Dermis microvascular lymphatic vessel endothelial cell (primary cell): ENCODE data around the gene ACOXL. TPM values are rescaled to one million over a fixed set of nuclear protein-coding genes. Genes with fewer than 3 reads are reported as not detected.
"Not testable (repeated sequence)": the region's sequence is repeated elsewhere in the genome, so short reads cannot be mapped to it uniquely, and the experiment has no call there.

Source experiments
- DNase-seq, 2 donors: peaks; one replicate each; pipeline versions ENCODE4 v3.0.0 to v3.0.0-alpha.2; 2010; ENCODE audit warnings: low read depth in 2 of 2
- total RNA-seq: library from RNA; depleted of rRNA; stranded (reverse); fragments of >200 nt; gene quantifications from 2 replicates; pipeline ENCODE4 v1.2.1, GENCODE V29; 2014

The ACOXL gene
- total RNA-seq, 1 donor from 2014 or later: not detected

DNA sequence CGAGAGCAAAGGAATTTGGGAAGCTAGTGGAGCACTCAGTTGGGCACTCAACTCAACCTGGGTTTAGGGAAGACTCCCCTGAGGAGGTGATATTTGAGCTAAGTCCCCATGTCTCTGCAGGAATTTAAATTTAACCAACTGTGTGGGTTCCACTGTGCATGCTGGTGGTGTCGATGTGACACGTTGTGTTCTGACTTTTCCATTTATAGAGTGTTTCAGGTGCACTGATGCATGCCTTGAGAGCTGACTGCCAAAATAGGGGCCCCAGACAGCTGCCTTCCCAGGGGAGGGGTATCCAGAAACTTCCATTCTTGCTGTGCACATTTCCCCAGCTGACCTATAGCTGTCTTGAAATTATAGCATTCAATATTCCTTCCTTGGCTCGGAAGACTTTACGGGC is 324.7 kb downstream of the ACOXL start:
- DNase-seq: no peak

GRCh38 chr2:111057721-111058120 is 325.3 kb downstream of the ACOXL start:
- no peak for DNase-seq

DNA sequence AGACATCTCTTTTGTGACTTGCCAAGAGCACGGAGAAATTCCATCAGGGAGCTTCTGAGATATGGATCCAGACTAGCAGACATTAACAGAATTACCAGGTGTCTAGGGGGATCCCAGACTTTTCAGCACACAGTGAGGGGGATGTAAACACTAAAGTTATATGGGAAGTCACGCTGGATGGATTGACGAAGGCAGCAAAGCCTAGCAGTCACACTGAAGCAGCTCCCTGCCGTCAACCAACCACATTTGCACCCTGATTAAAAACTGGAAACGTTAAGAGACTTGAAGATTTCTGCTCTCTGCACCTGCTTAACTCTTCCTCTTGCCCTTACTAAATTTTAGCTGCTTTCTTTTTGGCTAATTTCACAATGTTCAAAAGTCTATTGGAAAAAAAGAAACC is 325.9 kb downstream of the ACOXL start:
- no peak for DNase-seq

- DNase-seq: no peak
Measured at GRCh38 chr2:111061191-111061590, 328.8 kb downstream of the ACOXL start.

DNA sequence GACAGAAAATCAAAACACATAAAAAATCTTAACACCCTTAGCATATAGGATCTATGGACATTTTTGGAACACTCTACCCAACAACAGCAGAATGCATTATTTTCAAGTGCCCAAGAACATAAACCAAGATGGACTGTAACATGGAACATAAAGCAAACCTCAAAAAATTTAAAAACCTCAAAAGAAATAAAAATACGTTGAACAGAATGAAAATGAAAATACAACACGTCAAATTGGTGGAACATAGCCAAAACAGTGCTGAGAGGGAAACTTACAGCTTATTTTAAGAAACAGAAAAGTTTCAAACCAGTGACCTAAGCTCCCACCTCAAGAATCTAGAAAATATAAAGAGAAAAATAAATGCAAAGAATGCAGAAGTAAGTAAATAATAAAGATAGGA is 330.0 kb downstream of the ACOXL start:
- DNase-seq: no peak

GRCh38 chr2:111066062-111066593 is 333.8 kb downstream of the ACOXL start:
- no peak for DNase-seq

- DNase-seq: no peak
Measured at GRCh38 chr2:111068435-111069058, 336.2 kb downstream of the ACOXL start.

- DNase-seq: no peak
Measured at GRCh38 chr2:111069722-111070121, 337.3 kb downstream of the ACOXL start.

GRCh38 chr2:111071600-111072171 is 339.3 kb downstream of the ACOXL start:
- peak; percentile 95 to 99 for DNase-seq

DNA sequence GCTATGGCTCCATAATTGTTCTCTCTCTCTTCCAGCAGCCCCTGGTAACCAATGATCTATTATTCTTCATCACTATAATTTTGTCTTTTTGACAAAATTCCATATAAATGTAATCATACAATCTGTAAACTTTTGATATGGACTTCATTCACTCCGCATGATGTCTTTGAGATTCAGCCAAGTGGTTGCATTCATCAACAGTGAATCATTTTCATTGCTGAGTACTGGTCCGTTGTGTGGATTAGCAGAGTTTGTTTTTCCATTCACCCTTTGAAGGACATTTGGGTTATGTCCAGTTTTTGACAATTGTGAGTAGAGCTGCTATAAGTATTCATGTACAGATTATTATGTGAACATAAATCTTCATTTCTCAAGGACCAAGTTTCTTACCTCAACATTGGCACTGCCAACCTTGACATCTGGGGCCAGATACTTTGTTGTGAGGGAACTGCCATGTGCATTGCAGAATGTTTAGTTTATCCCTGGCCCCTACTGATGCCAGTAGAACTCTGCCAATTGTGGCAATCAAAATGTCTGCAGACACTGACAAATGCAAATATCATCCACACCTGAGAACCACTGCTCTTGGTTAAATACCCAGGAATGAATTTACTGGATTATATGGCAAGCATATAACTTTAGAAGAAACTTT is 340.0 kb downstream of the ACOXL start:
- DNase-seq: peak; percentile 90 to 97

DNA sequence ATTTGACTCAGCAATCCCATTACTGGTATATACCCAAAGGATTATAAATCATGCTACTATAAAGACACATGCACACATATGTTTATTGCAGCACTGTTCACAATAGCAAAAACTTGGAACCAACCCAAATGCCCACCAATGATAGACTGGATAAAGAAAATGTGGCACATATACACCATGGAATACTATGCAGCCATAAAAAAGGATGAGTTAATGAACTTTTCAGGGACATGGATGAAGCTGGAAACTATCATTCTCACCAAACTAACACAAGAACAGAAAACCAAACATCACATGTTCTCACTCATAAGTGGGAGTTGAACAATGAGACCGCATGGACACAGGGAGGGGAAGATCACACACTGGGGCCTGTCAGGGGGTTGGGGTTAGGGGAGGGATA is 350.3 kb downstream of the ACOXL start:
- DNase-seq: not testable (repeated sequence)

GRCh38 chr2:111091811-111092211 is 359.4 kb downstream of the ACOXL start:
- no peak for DNase-seq

DNA sequence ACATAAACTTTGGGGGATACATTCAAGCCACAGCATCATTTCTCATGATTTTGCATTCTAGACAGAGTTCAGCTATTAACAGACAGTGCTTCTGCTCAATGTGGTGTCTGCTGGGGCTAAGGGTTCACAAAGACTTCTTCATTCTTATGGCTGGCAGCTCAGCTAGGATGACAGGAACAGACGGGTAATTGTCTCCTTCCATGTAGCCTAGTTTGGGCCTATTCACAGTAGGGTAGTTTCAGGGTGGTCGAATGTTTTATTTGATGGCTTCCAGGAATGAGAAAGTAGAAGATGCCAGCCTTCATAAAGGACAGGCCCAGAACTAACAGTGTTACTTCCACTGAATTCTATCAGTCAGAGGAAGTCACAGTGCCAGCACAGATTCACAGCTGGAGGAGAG is 362.3 kb downstream of the ACOXL start:
- no peak for DNase-seq

- no peak for DNase-seq
Measured at GRCh38 chr2:111095434-111095833, 363.1 kb downstream of the ACOXL start.

DNA sequence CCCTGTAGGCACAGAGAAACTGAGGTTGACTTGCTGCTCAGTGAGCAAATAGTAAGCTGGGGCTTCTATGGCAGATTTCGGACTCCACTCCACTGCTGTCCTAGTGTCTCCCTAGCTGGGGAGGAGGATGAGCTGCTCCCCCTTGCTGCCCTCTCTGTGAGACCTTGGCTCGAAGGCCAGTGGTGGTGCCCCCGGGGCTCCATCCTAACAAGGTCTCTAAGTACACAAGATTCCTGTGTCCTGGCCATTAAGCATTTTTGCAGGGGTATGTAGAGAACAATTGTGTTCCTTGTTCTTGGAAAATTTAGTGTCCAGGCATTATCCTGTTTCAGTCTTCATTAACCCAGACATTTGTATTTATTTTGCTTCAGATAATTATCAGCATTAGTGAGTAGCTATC is 367.0 kb downstream of the ACOXL start:
- DNase-seq: no peak

- DNase-seq: no peak
Measured at GRCh38 chr2:111100087-111100764, 367.9 kb downstream of the ACOXL start.

DNA sequence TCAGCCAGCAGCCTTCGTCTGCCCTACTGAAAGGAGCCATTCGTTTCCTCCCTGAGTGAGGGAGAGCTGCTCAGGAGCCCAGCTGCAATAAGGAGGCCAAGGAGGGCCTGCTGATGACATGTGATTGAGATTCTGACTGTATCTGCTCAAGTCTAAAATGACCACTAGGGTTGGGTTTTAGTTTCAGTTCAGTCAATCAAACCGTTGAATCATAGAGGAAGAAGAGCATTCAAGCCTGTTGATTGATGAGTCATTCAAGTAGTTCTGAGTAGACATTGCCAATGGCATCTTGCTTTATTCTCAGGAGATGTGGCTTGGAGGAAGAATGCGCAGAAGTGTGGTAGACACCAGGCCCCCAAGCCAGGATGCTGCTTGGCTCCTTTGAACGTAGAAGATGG is 368.4 kb downstream of the ACOXL start:
- peak in 1 of 2 donors; percentile 9 for DNase-seq

DNA sequence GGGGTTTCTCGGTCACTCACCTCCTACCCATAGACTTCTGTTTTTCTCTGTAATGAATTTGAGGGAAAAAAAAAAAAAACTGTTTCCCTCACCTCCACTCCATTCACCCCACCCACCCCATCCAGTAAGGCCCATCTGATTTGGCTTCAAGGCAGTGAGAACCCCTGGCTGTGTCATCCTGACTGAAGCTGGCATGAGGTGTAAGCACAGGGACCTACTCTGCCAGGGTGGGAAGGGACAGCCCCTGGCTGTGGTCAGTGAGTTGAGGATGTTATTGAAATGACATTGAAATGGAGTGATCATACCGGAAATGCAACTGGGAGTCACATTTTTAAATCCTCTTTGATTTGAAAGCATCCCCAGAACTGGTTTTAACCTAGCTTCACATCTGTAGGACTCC is 369.2 kb downstream of the ACOXL start:
- DNase-seq: no peak

DNA sequence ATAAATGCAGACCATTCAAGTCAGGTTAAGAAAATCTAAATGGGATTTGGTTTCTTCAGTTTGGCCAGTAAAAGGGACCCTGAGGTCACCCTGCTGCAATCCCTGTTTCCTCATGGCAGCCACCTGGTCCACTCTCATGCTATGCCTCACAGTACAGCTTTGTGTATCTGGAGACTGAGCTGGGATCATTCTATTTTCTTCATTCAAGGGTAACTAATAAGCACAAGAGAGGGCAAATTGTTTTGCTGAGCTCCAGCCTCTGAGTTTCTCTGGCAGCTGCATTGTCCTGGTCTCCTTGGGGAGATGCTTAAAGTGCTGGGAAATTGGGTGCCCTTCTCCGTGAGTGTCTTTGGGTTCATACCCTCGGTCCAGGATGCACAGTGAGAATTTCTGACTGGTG is 369.8 kb downstream of the ACOXL start:
- no peak for DNase-seq

DNA sequence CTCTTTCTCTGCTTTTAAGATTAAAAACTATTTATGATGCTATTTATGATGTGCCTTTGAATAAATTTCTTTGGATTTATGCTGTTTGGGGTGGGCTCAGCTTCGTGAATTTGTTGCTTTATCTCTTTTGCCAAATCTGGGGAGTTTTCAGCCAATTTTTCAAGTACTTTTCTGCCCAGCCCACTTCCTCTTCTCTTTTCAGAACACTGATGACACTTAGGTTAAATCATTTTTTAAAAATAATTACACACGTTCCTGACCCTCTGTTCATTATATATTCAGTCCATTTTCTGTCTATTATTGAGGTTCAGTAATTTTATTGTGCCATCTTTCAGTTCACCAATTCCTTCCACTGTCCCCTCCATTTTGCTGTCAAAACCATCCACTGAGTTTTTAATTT is 373.6 kb downstream of the ACOXL start:
- DNase-seq: no peak

DNA sequence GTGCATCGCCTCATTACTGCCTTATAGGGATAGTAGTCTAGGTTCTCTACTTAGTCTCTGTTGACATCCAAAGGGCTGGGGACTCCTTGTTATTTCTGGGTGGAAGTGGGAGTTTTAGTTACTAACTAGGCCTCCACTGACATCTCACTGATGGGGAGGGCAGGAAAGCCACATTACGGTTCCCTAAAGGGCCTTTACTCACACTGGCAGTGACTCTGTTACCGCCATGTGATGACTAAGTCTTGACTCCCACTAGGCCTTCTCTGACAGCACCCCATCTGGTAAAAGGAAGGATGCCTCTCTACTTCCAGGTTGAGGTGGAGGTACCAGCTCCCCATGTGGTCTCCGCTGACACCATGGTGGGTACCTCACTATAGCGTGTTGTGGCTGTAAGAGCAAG is 374.3 kb downstream of the ACOXL start:
- no peak for DNase-seq

- DNase-seq: no peak
Measured at GRCh38 chr2:111108745-111109271, 376.4 kb downstream of the ACOXL start.
